GM23248 (cell line): ENCODE results near the gene DCLK2.

Experiments used
- EZH2 ChIP-seq: fragments of 200-600 bp; sonication (generic); IDR thresholded peaks from 2 replicates; pipeline ENCODE4 v1.6.1; 2018; ENCODE audit warnings: antibody characterized with exemption, mild to moderate bottlenecking; ENCODE audit not compliant: insufficient read depth, poor library complexity, severe bottlenecking
- EZH2phosphoT487 ChIP-seq: fragments of 200-600 bp; sonication (generic); IDR thresholded peaks from 2 replicates; pipeline ENCODE4 v1.6.1; 2018; ENCODE audit warnings: antibody characterized with exemption, moderate library complexity, mild to moderate bottlenecking, low read depth; ENCODE audit not compliant: insufficient read depth

GRCh38 chr4:150136036-150136435, 57.8 kb downstream of the DCLK2 start:
- TF ChIP-seq EZH2 (no peak), EZH2phosphoT487 (no peak)
